ENCODE data around the gene MEIKIN.

DNA sequence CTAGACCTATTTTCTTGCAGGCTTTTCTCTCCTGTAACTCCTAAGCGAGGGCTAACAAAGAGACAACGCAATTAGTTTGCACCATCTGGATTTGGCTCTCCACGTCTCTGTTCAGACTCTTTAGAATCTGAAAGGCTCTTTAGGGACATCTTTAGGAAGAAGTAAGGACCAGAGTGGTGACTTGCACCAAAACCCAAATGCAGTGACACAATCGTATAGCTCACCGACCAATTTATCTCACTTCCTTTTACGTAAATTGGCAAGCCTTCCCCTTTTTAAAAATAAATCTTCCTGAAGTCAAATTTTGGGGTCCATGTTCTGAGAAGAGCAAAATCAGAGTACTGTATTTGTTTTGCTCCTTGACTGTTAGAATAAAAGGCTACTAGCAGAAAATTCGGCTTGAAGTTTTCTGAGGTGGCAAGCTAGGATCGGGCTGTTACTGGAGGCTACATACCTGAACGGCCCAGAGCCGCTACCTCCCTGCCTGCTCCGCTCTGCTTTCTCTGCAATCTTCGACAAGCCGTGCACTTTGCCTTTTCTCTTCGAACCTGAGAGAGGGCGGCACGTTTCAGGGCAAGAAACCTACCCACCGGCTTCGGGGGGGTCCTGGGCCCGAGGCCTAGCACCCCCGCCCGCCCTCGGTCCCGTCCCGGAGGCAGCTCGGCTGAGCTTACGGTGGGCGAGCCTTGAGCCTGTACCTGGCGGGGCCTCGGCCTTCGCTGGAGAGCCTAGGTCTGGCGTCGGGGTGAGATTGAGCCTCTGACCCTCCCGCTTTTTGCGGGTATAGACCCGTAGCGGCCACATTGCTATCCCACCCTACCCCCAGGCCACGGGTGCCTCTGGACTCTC is 537 bp downstream of the MEIKIN start:
- TF ChIP-seq, protein P1, sequence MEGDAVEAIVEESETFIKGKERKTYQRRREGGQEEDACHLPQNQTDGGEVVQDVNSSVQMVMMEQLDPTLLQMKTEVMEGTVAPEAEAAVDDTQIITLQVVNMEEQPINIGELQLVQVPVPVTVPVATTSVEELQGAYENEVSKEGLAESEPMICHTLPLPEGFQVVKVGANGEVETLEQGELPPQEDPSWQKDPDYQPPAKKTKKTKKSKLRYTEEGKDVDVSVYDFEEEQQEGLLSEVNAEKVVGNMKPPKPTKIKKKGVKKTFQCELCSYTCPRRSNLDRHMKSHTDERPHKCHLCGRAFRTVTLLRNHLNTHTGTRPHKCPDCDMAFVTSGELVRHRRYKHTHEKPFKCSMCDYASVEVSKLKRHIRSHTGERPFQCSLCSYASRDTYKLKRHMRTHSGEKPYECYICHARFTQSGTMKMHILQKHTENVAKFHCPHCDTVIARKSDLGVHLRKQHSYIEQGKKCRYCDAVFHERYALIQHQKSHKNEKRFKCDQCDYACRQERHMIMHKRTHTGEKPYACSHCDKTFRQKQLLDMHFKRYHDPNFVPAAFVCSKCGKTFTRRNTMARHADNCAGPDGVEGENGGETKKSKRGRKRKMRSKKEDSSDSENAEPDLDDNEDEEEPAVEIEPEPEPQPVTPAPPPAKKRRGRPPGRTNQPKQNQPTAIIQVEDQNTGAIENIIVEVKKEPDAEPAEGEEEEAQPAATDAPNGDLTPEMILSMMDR (IDR thresholded peaks at IDR 0.05): no peak
- no peak for TF ChIP-seq POLR2A (IDR thresholded peaks at IDR 0.05)

Data from Peyer's patch (tissue), 4 donors.